ENCODE results near the gene LAMTOR5. TPM values are rescaled to one million over a fixed set of nuclear protein-coding genes. Genes with fewer than 3 reads are reported as not detected.
"Not testable (repeated sequence)": the region's sequence is repeated elsewhere in the genome, so short reads cannot be mapped to it uniquely, and the experiment has no call there.

Gene LAMTOR5
- total RNA-seq, 6 donors from 2014 or later = 26.5 to 130 (median 89.9) TPM

DNA sequence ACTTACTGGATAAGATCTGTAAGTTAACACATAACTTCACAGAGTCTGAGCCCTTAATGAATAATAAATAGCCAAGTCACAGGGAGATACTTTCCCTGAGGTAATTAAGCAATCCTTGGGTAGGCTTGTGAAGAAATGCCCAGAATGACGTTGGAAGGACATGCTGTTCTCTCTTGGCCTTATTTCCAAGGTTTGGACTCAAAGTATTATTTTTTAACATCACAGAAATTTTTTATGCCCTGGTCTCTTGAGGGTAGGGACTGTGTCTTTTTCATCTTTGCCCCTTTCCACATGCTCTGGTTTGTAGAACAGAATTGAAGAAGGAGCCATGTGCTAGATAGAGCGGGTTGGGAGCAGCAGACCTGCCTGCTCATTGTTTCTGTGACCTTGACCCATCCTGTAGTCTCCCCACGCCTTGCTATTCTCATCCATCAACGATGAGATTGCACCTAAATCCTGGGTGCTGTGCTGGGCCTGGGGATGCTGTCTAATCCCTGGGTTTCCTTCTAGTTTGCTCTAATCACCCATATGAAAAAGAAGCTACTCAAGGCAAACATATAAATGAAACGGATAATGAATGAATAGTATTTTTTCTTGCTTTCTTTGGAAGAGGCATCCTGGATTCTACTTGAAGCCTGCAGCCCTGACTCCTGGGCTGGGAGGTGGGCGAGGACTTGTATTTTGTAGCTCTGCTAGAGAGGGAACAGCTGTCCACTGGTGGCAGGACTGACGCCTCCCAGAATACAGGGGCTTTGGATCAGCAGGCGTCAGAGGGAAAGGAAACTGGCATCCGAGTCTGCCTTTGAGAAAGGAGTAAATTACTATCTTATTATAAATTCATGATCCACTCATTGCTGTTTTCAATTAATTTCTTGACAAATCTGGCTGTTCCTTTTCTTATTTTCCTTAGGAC lies 17.5 kb upstream of the LAMTOR5 start:
- no peak overlapping the region for H3K4me3 ChIP-seq
- H3K36me3 ChIP-seq = no peaks in the 10 kb centered on the region
- peaks cover 0 to 8% (median 4%) of the 10 kb centered on the region in 4 donors for H3K4me1 ChIP-seq
- no peaks in the 10 kb centered on the region for H3K27me3 ChIP-seq
- peak overlapping the region in 1 of 4 donors; percentile 25 for H3K27ac ChIP-seq
- ATAC-seq (ENCODE audit: low FRiP score in 2 of 2) (peak in 1 of 2 donors; percentile 33), DNase-seq (no peak)
- 70 to 73% methylated on average over 9 of the region's 9 CpGs for WGBS, 2 donors
- no peaks in the 10 kb centered on the region for H3K9me3 ChIP-seq
- peak in 2 of 4 donors; percentile 59 to 67 for TF ChIP-seq EP300 (IDR thresholded peaks at IDR 0.05)
- TF ChIP-seq, protein P1, sequence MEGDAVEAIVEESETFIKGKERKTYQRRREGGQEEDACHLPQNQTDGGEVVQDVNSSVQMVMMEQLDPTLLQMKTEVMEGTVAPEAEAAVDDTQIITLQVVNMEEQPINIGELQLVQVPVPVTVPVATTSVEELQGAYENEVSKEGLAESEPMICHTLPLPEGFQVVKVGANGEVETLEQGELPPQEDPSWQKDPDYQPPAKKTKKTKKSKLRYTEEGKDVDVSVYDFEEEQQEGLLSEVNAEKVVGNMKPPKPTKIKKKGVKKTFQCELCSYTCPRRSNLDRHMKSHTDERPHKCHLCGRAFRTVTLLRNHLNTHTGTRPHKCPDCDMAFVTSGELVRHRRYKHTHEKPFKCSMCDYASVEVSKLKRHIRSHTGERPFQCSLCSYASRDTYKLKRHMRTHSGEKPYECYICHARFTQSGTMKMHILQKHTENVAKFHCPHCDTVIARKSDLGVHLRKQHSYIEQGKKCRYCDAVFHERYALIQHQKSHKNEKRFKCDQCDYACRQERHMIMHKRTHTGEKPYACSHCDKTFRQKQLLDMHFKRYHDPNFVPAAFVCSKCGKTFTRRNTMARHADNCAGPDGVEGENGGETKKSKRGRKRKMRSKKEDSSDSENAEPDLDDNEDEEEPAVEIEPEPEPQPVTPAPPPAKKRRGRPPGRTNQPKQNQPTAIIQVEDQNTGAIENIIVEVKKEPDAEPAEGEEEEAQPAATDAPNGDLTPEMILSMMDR (IDR thresholded peaks at IDR 0.05) = no peak

DNA sequence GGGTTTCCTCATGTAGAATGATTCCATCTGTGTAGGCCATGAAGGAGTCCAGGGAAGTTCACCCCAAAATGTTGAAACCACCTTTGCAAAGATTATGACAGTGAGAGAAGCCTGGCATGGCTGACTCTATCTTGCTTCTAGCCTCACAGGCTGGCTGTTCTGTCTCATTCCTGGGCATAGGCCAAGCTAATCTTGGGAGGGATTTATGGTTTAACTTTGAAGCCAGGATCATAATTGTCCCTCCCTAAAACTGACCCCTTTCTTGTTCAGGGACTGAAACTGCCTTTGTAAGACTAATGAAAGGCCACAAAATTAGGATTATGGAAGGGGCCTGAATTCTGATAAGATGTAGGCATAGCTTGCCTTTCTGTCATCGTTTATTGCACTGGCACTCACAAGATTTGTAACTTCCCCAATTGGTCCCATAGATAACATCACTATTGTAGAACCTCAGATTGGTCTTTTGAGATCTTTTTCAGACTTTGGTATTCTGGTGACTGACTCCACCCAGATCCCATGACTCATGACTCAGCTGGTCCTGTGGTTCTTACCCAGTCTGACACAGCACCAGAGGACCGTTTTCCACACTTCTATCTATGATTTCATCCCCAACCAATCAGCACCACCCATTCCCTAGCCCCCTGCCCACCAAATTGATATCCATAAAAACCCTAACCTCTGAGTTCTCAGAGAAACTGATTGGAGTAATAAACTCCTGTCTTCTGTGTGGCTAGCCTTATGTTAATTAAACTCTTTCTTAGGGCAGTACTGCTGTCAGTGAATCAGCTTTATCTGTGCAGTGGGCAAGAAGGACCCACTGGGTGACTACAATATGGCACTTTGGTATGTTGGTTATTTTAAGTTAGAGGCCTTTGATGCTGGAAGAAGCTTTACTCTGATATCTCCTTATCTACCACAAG lies 13.6 kb upstream of the LAMTOR5 start:
- Histone ChIP-seq H3K36me3 (no peaks in the 10 kb centered on the region), H3K4me3 (no peak overlapping the region), H3K27ac (peak overlapping the region in 2 of 4 donors; percentile 39 to 46), H3K9me3 (no peaks in the 10 kb centered on the region), H3K4me1 (peaks cover 0 to 8% (median 4%) of the 10 kb centered on the region in 4 donors), H3K27me3 (no peaks in the 10 kb centered on the region)
- WGBS, 2 donors = 47 to 51% methylated on average over 2 of the region's 2 CpGs
- DNase-seq = peak in 1 of 2 donors; percentile 65
- peak in 1 of 2 donors; percentile 83 for ATAC-seq (ENCODE audit: low FRiP score in 2 of 2)
- TF ChIP-seq POLR2AphosphoS5 (IDR thresholded peaks at IDR 0.05) (no peak), EP300 (IDR thresholded peaks at IDR 0.05) (no peak), POLR2A (IDR thresholded peaks at IDR 0.05) (no peak)
- TF ChIP-seq, protein P1 (IDR thresholded peaks at IDR 0.05) = no peak

DNA sequence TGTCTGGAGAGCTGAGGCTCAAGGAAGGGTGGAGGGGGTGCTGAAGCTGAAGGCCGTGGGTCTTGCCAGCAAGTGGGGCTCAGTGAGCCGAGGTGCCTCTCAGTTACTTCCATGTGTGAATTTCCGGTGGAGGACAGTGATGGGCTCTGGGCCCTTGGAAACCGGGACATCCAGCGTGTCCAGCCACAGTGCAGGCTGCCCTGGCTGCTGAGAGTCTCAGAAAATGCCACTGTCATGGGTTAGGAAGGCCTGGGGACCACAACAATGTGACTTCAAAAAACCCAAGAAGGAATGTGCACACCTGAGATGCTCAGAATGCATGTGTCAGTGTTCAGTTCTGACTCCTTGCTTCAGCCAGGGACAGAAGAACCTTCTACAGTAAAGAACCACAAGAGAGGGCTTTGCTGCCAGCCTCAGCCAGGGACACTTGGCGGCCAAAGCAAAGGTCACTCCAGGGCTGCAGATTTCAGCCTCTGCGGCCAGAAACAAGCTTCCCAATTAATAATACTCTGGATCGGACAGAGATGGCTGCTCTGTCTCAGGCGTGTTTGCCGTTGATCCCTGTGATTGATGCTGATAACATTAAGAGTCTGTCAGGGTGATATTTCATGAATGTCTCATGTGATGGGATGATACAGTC lies 12.6 kb upstream of the LAMTOR5 start:
- TF ChIP-seq POLR2AphosphoS5 (IDR thresholded peaks at IDR 0.05) (no peak), POLR2A (IDR thresholded peaks at IDR 0.05) (no peak), EP300 (IDR thresholded peaks at IDR 0.05) (no peak)
- TF ChIP-seq, protein P1 (IDR thresholded peaks at IDR 0.05) = no peak
- ATAC-seq (ENCODE audit: low FRiP score in 2 of 2) = no peak
- peak overlapping the region in 2 of 4 donors; percentile 39 to 46 for H3K27ac ChIP-seq
- no peaks in the 10 kb centered on the region for H3K9me3 ChIP-seq
- 89 to 94% methylated on average over 3 to 10 of the region's 10 CpGs for WGBS, 2 donors
- peaks cover 0 to under 1% (median under 1%) of the 10 kb centered on the region in 4 donors for H3K4me1 ChIP-seq
- DNase-seq = peak in 1 of 2 donors; percentile 20
- no peaks in the 10 kb centered on the region for H3K27me3 ChIP-seq
- H3K4me3 ChIP-seq = no peak overlapping the region
- H3K36me3 ChIP-seq = no peaks in the 10 kb centered on the region

DNA sequence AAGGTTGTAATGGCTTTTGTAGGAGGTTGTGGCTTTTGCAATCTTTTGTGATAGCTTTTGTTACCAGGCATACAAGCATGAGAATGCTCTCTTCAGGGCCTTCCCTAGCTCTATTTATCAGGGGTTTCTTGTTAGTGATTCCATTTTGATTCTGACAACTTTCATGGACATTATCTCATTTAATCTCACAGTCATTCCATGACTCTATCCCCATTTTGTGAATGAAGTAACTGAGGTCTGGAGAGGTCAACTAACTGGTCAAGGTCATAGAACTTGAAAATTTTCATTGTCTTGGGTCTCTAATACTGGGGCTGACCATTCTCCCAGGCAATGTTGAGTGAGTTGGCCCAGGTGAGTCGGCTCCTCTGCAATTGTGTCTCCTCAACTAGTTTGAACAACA lies 11.2 kb upstream of the LAMTOR5 start:
- H3K4me3 ChIP-seq = no peak overlapping the region
- no peaks in the 10 kb centered on the region for H3K27me3 ChIP-seq
- no peaks in the 10 kb centered on the region for H3K4me1 ChIP-seq
- no peaks in the 10 kb centered on the region for H3K9me3 ChIP-seq
- H3K27ac ChIP-seq = no peak overlapping the region
- WGBS, 2 donors = 86 to 95% methylated on average over 1 of the region's 1 CpG
- no peaks in the 10 kb centered on the region for H3K36me3 ChIP-seq
- TF ChIP-seq EP300 (IDR thresholded peaks at IDR 0.05) = no peak
- TF ChIP-seq, protein P1 (IDR thresholded peaks at IDR 0.05) = no peak
- no peak for TF ChIP-seq POLR2A (IDR thresholded peaks at IDR 0.05)
- no peak for TF ChIP-seq POLR2AphosphoS5 (IDR thresholded peaks at IDR 0.05)
- ATAC-seq (ENCODE audit: low FRiP score in 2 of 2) (no peak), DNase-seq (no peak)

DNA sequence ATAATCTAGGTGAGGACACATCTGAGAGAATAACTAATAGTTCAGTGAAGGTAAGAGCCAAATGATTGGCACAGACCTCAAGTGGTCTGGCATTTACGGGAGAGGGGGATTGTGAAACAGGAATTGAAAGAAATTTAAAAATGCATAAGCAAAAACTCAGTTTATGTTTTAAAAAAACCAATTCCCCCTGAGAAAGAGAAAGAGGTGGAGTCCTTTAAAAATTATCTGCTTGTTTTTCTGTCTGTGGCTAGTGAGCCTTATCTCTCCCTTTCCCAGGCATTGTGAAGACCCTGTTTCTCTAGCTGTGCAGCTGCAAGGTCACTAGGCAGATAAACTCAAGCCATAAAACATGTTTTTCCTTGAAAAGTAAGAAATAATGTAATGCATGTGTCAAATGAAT lies 5.6 kb upstream of the LAMTOR5 start:
- ATAC-seq (ENCODE audit: low FRiP score in 2 of 2); H3K36me3 ChIP-seq; H3K4me3 ChIP-seq; H3K9me3 ChIP-seq; H3K27ac ChIP-seq; H3K27me3 ChIP-seq; DNase-seq: not testable (repeated sequence)
- 30 to 44% methylated on average over 1 of the region's 1 CpG for WGBS, 2 donors
- H3K4me1 ChIP-seq = peaks cover 8 to 14% (median 11%) of the 10 kb centered on the region in 4 donors
